Transverse colon (tissue), 4 donors: ENCODE results near the gene ADIPOR2.

Experiments used
- CTCF ChIP-seq, 5 experiments: fragments of 200-600 bp in 3 of 5; fragments of 450-650 bp in 2 of 5; sonication (generic) in 3 of 5; IDR thresholded peaks; 1 replicate in 2 of 5; 2 replicates in 3 of 5; pipeline ENCODE4 v1.5.1; 2016 to 2017; ENCODE audit warnings: antibody characterized with exemption in 5 of 5, inconsistent platforms in 3 of 5, mild to moderate bottlenecking in 2 of 5, moderate library complexity in 1 of 5
- EP300 ChIP-seq: sonication (generic); formaldehyde crosslinking; IDR thresholded peaks from one replicate; pipeline ENCODE4 v1.6.1; 2017; ENCODE audit warnings: antibody characterized with exemption, low read depth
- POLR2AphosphoS5 ChIP-seq, 3 donors: sonication (generic); formaldehyde crosslinking; IDR thresholded peaks; one replicate each; pipeline ENCODE4 v1.6.1; 2016; ENCODE audit warnings: antibody characterized with exemption in 3 of 3

DNA sequence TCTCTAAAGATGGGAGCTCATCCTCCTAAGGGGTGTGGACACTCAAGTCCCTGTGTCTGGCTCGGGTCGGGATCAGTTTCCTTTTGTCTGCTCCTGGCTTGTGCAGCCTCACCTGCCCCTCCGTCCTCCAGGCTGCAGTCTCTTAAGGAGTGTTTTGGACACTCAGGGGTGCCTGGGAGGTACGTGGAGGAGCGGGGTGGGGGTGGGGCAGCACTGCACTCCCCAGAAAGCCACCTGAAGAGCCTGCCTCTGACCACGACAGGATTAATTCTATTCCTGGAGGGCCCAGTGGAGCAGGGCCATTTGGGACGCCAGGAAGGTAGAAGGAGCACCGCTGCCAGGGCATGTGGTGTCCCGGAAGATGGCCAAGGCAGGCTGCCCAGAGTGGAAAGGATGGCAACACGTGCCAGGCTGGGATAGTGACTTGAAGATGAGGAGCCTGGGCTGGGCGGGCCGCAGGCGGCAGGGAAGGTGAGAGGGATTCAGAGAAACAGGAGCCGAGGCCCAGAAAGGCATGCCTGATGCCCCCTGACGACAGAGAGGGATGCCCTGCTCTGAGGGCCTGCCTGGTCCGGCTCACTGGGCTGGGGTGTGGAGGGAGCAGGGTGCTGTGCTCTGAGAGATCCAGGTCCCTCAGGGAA is 114.7 kb downstream of the ADIPOR2 start:
- TF ChIP-seq CTCF (IDR thresholded peaks at IDR 0.05) (no peak), POLR2AphosphoS5 (IDR thresholded peaks at IDR 0.05) (no peak), EP300 (no peak)
